GM13977 (cell line): Measurements from ENCODE around the gene CARMIL1.

Experiments used
- DNase-seq: peaks from one replicate; pipeline ENCODE4 v3.0.0; 2012; ENCODE audit warnings: low spot score
- CTCF ChIP-seq: IDR thresholded peaks from 2 replicates; pipeline ENCODE4 v1.5.1; 2012; ENCODE audit warnings: mild to moderate bottlenecking, control low read depth; ENCODE audit not compliant: insufficient read depth; ENCODE audit errors: extremely low read depth, missing control alignments
- in situ Hi-C: fragments of 300-500 bp; cut with MboI; formaldehyde crosslinking; loops from one replicate; pipeline ENCODE4 v1.12.0; 2022; ENCODE audit warnings: low sequenced_read_pairs, low pct_unique_long_range_greater_than_20kb, mixed read lengths, inconsistent platforms; ENCODE audit not compliant: unreplicated experiment

CARMIL1 gene

GRCh38 chr6:25448965-25449538, 169.9 kb downstream of the CARMIL1 start:
- DNase-seq, result no peak
- in situ Hi-C loops, result no loop called here
- TF ChIP-seq CTCF, result no peak

GRCh38 chr6:25449774-25450173, 170.6 kb downstream of the CARMIL1 start:
- TF ChIP-seq CTCF, result no peak
- no peak for DNase-seq
- in situ Hi-C loops, result no loop called here

- TF ChIP-seq CTCF, result no peak
- DNase-seq, result no peak
- in situ Hi-C loops, result no loop called here
Measured at GRCh38 chr6:25450469-25451198, 171.5 kb downstream of the CARMIL1 start.

GRCh38 chr6:25452031-25452430, 172.9 kb downstream of the CARMIL1 start:
- in situ Hi-C loops, result no loop called here
- TF ChIP-seq CTCF, result no peak
- DNase-seq, result no peak

GRCh38 chr6:25453288-25453687, 174.1 kb downstream of the CARMIL1 start:
- in situ Hi-C loops, result no loop called here
- no peak for DNase-seq
- TF ChIP-seq CTCF, result no peak

- DNase-seq, result no peak
- no peak for TF ChIP-seq CTCF
- in situ Hi-C loops, result no loop called here
Measured at GRCh38 chr6:25454136-25454535, 175.0 kb downstream of the CARMIL1 start.
